Activated CD4-positive, CD25-positive, alpha-beta regulatory T cell treated with anti-CD3 and anti-CD28 coated beads, Interleukin-2, amount 50 U/mL, for 24 hours (primary cell): ENCODE data around the gene LRIT3.

Source experiments
- ATAC-seq, 2 donors: fragments of 150-1000 bp; cut with Tn5 transposase; one replicate each; pipeline ENCODE4 v1.10.0; 2021; ENCODE audit warnings: mild to moderate bottlenecking in 1 of 2, moderate library complexity in 1 of 2

LRIT3 gene, protein sequence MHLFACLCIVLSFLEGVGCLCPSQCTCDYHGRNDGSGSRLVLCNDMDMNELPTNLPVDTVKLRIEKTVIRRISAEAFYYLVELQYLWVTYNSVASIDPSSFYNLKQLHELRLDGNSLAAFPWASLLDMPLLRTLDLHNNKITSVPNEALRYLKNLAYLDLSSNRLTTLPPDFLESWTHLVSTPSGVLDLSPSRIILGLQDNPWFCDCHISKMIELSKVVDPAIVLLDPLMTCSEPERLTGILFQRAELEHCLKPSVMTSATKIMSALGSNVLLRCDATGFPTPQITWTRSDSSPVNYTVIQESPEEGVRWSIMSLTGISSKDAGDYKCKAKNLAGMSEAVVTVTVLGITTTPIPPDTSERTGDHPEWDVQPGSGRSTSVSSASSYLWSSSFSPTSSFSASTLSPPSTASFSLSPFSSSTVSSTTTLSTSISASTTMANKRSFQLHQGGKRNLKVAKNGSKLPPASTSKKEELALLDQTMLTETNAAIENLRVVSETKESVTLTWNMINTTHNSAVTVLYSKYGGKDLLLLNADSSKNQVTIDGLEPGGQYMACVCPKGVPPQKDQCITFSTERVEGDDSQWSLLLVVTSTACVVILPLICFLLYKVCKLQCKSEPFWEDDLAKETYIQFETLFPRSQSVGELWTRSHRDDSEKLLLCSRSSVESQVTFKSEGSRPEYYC

DNA sequence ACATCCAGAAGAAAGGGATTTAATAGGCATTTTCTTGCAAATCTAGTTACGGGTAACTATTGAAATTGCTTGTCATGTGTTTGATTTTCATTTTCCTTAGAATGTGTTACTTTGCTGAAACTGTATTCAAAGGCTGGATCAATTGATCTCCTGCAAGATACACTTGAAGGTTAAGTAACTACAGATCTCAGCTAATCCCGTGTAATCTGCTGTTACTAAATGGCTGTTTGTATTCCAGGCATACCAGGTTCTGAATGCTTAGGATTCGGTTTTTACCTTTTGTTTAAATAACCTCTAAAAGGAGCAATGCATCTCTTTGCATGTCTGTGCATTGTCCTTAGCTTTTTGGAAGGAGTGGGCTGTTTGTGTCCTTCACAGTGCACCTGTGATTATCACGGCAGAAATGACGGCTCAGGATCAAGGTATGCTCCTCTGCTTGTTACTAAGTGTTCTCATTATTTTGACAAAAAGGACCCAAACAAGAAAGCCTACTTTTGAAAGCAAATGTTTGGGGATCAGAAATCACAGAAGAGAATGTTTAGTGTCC lies at the start of gene LRIT3:
Gene LRIT3 (plus strand): TSS at position 212 of the 547 bp plus-strand sequence. CDS start 95 bp downstream, at position 307.
- ATAC-seq = no peak

DNA sequence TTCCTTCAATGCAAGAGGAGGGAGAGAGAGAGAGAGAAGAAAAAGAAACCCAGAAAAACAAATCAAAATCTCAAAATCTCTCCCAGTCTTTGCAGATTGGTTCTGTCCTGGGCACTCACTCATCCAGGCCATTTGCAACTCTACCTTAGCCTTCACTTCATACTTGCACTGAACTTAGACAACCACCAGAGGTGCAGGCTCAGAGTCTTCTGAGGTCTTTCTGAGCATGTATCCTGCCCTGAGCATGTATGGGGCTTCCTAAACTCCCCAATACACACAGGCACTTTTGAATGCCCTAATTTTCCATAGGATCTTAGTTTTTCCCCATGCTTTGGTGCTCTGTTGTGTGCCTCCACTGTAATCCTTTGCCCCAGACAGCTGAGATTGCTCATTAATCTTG lies 49.0 kb upstream of the LRIT3 start:
- peak in 1 of 2 donors; percentile 30 for ATAC-seq

DNA sequence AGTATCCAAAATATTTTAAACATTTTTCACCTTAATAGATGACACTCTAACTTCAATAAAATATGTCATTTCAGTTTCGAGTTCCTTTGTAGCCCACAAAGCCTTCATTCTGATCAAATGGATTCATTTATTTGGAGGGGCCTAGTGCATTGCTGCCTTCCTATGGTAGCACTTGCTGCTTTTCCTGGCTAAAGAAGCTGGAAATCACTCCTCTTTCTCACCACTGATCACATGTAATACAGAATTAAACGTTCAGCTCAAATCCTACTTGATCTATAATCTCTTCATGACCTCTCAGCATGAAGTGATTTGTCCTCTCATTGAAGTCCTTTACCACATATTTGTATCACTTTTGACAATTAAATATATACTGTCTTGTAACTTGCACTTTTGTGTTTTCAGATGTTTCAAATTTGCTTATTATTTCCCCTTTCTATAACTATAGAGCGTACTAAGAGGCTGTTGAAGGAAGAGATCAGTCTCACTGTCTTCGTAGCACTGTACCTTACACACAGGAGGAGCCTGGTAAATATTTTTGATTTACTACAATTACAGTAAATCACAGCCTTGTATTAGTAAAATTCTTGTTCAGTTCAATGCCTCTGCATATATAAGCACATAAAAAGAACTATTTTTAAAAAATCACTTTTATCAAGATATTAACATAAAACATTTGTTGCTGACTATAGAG lies 46.7 kb upstream of the LRIT3 start:
- ATAC-seq = no peak

DNA sequence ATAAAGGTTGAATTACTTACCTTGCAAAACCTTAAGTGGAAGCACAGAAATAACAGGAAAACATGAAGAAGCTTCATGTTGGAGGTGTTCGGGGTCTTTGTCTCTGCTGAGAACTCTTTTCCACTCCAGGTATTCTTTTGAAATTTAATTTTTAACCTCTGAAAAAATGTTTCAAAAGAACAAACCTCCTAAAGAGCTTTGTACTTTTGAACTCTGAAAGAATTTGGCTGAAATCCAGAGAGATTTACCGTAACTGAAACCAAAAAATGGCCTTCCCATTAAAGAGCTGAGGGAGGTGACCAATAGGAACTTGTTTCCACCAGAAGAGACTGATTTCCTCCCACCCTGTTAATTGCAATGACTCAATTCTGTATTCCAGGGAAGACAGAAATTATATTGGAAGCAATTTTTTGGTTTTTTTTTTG lies 46.0 kb upstream of the LRIT3 start, which contains the start of gene CFI:
Gene CFI (minus strand): TSS at position 105 of the 425 bp plus-strand sequence. CDS start 28 bp downstream, at position 77.
- no peak for ATAC-seq

GRCh38 chr4:109803924-109804571 lies 43.9 kb upstream of the LRIT3 start:
- peak in 1 of 2 donors; percentile 49 for ATAC-seq

GRCh38 chr4:109809655-109810054 lies 38.3 kb upstream of the LRIT3 start:
- no peak for ATAC-seq

DNA sequence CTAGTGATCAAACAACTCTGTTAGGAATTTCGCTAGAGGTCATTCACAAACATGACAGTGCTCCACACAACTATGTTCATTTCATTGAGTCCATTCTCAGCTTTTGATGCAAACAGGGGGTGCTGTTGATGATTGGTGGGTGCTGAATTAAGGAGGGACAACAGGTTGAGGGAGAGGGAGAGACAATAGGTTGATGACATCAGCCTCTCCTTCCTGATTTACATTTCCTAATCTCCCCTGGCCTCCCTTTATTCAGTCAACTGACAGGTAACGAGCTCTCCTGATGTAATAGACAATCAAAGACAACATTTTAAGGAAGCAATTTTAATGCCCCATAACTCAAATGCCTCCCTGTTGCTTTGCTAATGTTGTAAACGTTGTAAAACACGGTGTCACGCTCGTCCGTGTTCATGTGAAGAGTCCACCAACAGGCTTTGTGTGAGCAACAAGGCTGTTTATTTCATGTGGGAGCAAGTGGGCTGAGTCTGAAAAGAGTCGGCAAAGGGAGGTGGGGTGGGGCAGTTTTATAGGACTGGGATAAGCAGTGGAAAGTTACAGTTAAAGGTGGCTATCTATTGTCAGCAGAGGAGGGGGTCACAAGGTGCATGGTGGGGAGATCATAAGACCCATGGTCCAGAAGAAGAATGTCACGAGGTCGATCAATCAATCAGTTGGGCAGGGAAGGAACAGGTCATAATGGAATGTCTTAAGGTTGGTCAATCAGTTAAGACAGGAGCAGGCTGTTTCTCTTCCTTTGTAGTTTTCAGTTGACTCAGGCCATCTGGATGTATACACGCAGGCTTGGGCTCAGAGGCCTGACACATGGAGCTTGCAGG lies 37.1 kb upstream of the LRIT3 start:
- no peak for ATAC-seq

GRCh38 chr4:109811707-109812106 lies 36.2 kb upstream of the LRIT3 start:
- no peak for ATAC-seq

DNA sequence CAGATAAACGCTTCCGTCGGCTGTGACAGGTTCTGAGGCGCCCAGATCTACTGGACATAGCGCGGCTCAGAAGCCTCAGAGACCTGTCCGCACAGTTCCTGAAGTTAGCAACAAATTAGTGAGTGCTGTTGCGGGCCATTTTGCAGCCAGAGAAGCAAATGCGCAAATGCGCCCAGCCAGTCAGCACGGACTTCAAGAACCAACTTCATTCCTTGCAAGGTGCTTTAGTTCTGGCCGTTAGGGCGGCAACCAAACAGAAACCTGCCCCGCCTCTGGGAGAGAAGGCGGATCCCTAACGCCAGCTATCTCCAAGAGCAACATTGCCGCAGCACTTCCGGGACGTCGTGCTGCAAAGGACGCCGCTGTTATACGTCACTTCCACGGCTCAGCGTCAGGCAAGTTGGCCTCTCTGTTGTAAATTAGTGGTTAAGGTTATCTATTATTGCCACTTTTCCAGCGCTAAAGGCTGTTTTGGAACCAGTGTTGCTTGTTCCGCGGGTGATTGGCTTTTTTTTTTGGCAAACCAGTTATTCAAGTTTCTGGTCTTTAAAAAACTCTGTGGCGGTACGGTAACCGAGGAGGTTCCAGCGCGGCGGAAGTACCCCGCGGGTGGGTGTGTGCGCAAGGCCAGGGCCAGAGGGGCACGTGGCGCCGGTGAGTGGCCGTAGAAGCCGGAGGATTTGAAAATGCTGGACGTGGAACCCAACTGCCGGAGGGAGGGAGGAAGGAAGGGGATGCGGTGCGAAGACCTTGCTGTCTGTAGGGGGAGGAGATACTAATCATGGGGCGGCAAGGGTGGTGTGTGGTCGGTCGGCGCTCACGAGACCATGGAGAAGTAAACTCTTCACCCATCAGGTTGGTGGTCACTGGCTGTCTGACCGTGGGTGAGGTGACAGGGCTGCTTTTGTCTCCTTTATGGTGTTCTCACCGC lies 32.5 kb upstream of the LRIT3 start, which contains the start of gene GAR1:
Gene GAR1 (plus strand): TSS at position 612 of the 931 bp plus-strand sequence. CDS start 403 bp downstream, outside the sequence.
- peak; percentile 95 for ATAC-seq

DNA sequence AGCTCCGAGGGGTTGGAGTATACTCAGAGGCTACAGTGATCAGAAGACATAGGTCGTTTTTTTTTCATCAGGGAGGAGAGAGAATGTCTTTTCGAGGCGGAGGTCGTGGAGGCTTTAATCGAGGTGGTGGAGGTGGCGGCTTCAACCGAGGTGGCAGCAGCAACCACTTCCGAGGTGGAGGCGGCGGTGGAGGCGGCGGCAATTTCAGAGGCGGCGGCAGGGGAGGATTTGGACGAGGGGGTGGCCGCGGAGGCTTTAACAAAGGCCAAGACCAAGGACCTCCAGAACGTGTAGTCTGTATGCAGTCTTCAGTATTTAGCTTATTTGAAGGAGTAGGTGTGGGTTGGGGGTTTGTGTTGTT lies 31.8 kb upstream of the LRIT3 start:
- ATAC-seq = no peak

DNA sequence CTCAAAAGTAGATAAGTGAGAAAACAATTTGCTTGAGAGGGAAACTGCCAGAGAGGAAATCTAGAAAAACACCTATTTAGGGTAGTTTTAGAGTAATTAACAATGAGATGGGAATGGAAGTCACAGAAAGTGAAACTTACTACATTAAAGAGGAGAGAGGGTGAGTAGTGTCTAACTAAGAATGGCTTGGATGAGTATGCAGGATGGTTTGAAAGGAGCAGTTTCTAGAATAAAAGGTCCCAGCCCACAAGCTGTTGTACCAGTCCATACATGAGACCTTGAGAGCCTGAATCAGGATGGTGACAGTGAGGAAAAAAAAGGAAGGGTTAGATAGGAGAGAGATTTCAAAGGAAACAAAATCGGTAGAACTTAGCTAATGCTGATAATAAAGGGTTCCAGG lies 31.0 kb upstream of the LRIT3 start:
- peak; percentile 42 to 45 for ATAC-seq

GRCh38 chr4:109818268-109818667 lies 29.6 kb upstream of the LRIT3 start:
- ATAC-seq = no peak

- ATAC-seq = no peak
These were observed 27.3 kb upstream of the LRIT3 start for GRCh38 chr4:109820563-109820962.

DNA sequence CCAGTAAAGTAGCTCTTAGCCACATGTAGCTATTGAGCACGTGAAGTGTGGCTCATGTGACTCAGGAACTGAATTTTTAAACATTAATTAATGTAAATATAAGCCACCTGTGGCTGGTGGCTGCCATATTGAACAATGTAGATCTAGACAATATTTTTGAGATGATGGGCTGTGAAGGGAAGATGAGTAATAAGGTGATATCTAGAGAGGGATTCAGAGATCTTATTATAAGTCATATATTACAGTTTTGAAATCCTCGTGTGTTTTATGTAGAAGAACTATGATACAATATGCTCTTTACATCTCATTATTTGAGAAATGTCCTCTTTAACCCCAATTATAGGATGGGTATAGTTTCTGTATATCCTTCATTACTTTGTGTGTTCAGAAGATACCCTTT lies 26.7 kb upstream of the LRIT3 start:
- peak; percentile 59 to 74 for ATAC-seq

DNA sequence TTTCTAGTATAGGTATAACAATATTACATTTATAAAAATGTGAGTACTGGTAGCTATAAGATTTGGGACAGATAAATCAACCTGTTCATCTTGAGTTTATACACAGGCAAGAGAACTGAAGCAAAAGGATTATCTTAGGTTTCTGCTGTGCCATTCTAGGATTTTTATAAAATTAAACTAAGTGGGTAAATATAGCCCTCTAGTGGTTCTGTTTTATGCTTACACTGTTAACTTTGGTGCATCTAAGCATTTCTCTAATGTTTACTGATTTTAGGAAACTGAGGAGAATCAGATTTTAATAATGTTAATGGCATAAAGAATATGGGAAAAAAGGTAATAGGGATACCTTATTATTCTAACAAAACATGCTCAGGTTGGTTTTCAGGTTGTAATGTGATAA lies 21.2 kb upstream of the LRIT3 start:
- no peak for ATAC-seq

- no peak for ATAC-seq
These were observed 20.2 kb upstream of the LRIT3 start, which contains the start of gene RRH for GRCh38 chr4:109827672-109828071. Gene RRH (plus strand): TSS chr4:109827972. CDS start chr4:109828028, 56 bp downstream.

GRCh38 chr4:109833756-109834155 lies 14.2 kb upstream of the LRIT3 start:
- ATAC-seq = no peak

DNA sequence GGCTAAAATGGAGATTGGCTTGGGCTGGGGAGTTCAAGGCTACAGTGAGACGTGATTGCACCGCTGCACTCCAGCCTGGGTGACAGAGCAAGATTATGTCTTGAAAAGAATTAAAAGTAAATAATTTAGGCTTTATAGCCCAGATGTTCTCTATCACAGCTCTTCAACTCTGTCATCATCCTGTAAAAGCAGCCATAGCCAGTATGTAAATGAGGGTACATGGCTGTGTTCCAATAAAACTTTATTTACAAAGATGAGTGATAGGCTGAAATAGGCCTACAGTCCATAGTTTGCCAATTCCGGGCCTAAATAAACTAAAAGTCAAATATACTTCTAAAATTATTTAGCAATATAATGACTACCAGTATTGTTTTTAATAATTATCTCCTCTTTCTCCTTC lies 10.9 kb upstream of the LRIT3 start:
- no peak for ATAC-seq

DNA sequence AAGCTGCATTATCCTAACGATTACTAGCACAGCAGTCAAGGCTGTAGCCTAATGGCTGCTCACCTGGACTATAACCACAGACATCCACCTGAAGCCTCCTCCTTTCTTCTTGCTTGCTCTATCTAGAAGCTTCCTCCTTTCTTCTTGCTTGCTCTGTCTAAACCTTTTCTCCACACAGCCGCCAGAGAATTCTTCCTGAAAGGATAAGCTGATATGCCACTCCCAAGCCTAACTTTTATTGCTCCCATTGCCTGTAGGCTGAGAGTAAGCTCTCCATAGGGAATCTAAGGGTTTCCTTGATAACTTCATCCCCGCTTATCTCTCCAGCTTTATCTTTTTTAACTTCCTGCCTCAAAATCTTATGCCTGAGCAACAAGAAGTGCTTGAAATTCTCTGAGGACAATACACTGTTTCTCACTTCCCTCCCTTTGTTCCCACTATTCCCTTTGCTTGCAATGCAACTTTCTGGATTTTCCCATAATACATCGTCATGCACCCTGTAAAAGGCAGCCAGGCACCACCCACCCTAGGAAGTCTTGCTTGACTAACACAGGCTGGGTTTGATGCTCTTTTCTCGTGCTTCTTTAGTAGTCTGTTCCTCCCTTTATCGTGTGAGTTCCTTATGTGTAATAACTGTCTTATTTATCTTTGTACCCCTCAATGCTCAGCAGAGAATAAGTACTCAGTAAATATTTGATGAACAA lies 1.4 kb upstream of the LRIT3 start:
- ATAC-seq = no peak

DNA sequence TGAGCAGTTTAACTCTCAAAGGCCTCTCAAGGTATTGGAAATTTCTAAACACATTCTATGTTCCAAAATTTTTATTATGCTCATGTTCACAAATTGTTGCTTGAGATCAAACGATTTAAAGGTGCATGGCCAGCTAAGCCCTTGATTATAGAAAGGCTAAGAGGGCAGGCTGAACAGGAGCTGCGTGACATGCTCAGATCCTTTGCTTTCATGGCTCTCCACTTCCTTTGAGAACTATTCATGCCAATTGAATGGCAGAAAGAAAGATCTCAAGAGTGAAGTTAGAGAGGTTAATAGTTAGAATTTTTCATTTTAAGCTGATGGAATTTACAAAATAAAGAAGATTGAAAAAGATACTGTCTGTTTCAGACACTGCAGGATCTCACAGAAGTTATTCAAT lies 594 bp downstream of the LRIT3 start:
- no peak for ATAC-seq
